Large intestine (tissue), 12 donors: ENCODE data around the gene EPHA7. TPM values are rescaled to one million over a fixed set of nuclear protein-coding genes. Genes with fewer than 3 reads are reported as not detected.

Experiments
- DNase-seq, 2 donors: peaks; one replicate each; pipeline versions ENCODE4 v3.0.0 to v3.0.0-alpha.2; 2013
- H3K27ac ChIP-seq: one replicate; pipeline ENCODE4 v1.5.1; 2013; ENCODE audit warnings: low read length
- H3K27me3 ChIP-seq: 2 replicates; pipeline ENCODE4 v1.6.1; 2013; ENCODE audit warnings: low read length; ENCODE audit not compliant: control insufficient read depth, insufficient read depth
- H3K36me3 ChIP-seq: 2 replicates; pipeline ENCODE4 v1.6.1; 2013; ENCODE audit warnings: low read length; ENCODE audit not compliant: control insufficient read depth, insufficient read depth
- H3K4me1 ChIP-seq: one replicate; pipeline ENCODE4 v1.6.1; 2013; ENCODE audit warnings: low read length; ENCODE audit not compliant: control insufficient read depth, insufficient read depth
- H3K4me3 ChIP-seq: one replicate; pipeline ENCODE4 v1.5.1; 2013; ENCODE audit warnings: low read length
- H3K9me3 ChIP-seq: one replicate; pipeline ENCODE4 v1.6.1; 2013; ENCODE audit warnings: mild to moderate bottlenecking, low read depth, low read length, moderate library complexity; ENCODE audit not compliant: control insufficient read depth
- WGBS: methylation state at CpG from one replicate; pipeline ENCODE4 v1.1.5; 2013; ENCODE audit warnings: low lambda C conversion rate; ENCODE audit not compliant: insufficient coverage; 5-methylcytosine and 5-hydroxymethylcytosine counted together
- long read RNA-seq, 11 donors: transcript quantifications; one replicate each; lab custom pipeline, GENCODE V29; 2026
- polyA plus RNA-seq: library from polyadenylated mRNA; unstranded; fragments of 120-200 nt; gene quantifications from one replicate; pipeline ENCODE4 v1.2.1, GENCODE V29; 2013

Gene EPHA7
- polyA plus RNA-seq, result 6.5 TPM
- long read RNA-seq, donor 1, result 0 reads
- long read RNA-seq, donor 2, partial matches to known transcripts, result 0 of 1 reads
- long read RNA-seq, donor 2, other reads (novel, unspliced or antisense), result 0 of 1 reads
- long read RNA-seq, donor 3, partial matches to known transcripts, result 0 of 1 reads
- long read RNA-seq, donor 3, other reads (novel, unspliced or antisense), result 0 of 1 reads
- long read RNA-seq, donor 4, result 0 reads
- long read RNA-seq, donor 5, partial matches to known transcripts, result 0 of 2 reads
- long read RNA-seq, donor 5, other reads (novel, unspliced or antisense), result 0 of 2 reads
- long read RNA-seq, donor 6, result 0 reads
- long read RNA-seq, donor 7, partial matches to known transcripts, result 0 of 1 reads
- long read RNA-seq, donor 7, other reads (novel, unspliced or antisense), result 0 of 1 reads
- long read RNA-seq, donor 8, full-length matches to known transcripts, result 1 of 1 reads
- long read RNA-seq, donor 8, partial matches to known transcripts, result 0 of 1 reads
- long read RNA-seq, donor 8, other reads (novel, unspliced or antisense), result 0 of 1 reads
- long read RNA-seq, donor 9, result 0 reads
- long read RNA-seq, donor 10, result 0 reads
- long read RNA-seq, donor 11, full-length matches to known transcripts, result 1 of 1 reads
- long read RNA-seq, donor 11, partial matches to known transcripts, result 0 of 1 reads
- long read RNA-seq, donor 11, other reads (novel, unspliced or antisense), result 0 of 1 reads

DNA sequence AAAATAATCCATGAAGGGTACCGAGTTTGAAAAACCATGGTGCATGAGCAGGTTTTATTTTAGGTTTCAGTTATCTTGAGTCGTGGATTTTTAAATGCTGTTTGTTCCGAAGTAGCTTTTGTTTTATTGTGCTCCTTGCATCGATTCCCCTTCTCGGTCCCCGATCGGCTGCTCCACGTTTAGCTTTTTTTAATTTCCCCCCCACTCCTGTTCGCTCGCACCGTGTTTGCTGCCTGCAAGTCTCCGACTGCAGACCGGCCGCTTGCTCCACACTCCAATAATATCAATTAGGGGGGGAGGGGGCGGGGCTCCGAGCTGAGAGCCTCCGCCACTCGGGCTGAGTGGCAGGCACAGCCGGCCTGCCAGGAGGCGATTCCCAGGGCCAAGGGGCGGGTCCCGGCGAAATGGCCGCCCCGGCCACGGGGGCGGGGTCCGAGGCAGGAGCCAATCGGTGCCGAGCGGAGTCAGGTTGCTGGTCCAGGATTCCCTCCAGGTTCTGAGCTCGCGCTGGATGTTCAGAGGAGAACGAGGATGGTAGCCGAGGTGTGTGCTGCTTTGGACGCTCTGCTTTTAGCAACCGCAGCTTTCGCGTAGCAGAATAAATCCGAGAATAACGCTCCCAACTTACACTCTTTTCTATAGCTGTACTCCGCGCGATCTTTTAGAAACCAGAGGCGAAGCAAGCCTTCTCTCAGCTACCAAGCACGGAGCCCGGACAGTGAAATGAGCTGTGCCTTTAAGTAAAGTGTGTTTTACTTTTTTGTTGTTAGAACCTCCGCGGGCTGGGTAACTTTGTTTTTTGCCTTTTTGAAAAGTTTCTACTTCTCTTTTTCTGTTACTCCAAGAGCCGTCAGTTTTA, at the start of gene EPHA7:
Gene EPHA7 (minus strand): TSS at position 256 of the 859 bp plus-strand sequence. CDS start 218 bp downstream, at position 38.
- peaks cover 11% of the 10 kb centered on the region for H3K4me1 ChIP-seq
- H3K27me3 ChIP-seq, result peaks cover 51% of the 10 kb centered on the region
- 0% methylated on average over 8 of the region's 50 CpGs for WGBS
- H3K4me3 ChIP-seq, result peak within 1 kb of the TSS; percentile 60
- H3K9me3 ChIP-seq, result peaks cover 8% of the 10 kb centered on the region
- H3K36me3 ChIP-seq, result no peaks in the 10 kb centered on the region
- H3K27ac ChIP-seq, result peak within 1 kb of the TSS; percentile 70
- peak; percentile 86 to 89 for DNase-seq

DNA sequence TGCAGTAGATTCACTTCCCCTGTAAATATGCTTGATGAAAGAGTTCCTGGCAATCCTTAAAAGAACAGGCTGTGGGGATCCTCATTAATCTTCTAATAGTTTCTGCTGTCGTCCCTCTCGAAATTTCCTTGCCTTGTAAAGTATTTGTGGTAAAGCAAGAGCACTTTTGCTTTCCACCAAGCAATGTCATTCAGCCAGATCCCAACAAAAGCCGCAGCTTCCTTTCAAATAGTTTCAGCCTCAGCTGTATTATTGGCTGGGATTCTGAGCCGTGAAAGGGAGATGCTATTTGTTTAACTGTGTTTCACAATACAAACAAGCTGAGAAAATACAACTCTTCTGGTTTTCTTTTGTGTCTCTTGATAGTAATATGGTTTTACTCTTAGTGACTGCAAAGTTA, 48.9 kb upstream of the EPHA7 start:
- peak in 1 of 2 donors; percentile 2 for DNase-seq
- no peaks in the 10 kb centered on the region for H3K4me1 ChIP-seq
- no peaks in the 10 kb centered on the region for H3K9me3 ChIP-seq
- H3K4me3 ChIP-seq, result no peak overlapping the region
- no peaks in the 10 kb centered on the region for H3K27me3 ChIP-seq
- no peaks in the 10 kb centered on the region for H3K36me3 ChIP-seq
- 17% methylated on average over 1 of the region's 4 CpGs for WGBS
- H3K27ac ChIP-seq, result no peak overlapping the region

DNA sequence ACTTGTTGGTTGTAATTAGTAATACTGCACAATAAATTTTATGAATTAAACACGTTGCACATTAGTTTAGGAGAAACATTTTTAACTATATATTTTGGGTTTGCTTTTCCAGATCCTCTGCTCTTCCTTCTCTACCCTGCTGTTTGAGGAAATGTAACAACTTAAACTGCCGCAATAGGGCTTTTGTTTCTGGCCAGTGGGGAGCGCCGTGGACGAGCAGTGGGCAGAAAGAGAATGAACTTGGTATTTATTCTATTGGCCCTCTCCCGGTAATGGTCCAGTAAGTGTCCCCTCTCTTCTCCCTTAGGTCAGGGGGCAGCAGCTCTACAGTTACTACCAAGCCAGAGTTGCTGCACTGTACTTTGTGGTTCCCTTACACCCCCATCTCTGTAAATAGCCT, 35.2 kb upstream of the EPHA7 start:
- Histone ChIP-seq H3K4me3 (no peak overlapping the region), H3K27me3 (no peaks in the 10 kb centered on the region), H3K9me3 (no peaks in the 10 kb centered on the region), H3K27ac (no peak overlapping the region), H3K36me3 (no peaks in the 10 kb centered on the region), H3K4me1 (no peaks in the 10 kb centered on the region)
- 73% methylated on average over 2 of the region's 6 CpGs for WGBS
- no peak for DNase-seq

DNA sequence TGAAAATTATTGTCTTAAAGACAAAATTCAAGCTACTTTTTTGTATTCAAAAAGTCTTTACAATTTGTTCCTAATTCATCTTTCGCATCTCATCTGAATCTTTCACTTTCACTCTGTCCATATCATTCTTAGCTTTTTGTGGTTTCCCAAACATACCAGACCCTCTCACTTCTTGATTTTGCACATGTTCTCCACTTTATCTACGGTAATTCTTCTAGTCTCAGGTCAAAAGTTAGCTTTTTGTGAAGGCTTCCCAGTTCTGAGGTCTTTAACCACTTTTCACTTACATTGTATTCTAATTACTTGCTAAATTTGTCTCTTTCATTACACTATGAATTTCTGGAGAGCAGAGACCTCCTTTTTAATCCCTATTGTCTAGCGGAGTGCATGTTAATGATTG, 34.6 kb upstream of the EPHA7 start:
- H3K9me3 ChIP-seq, result no peaks in the 10 kb centered on the region
- H3K4me3 ChIP-seq, result no peak overlapping the region
- no peak overlapping the region for H3K27ac ChIP-seq
- no peaks in the 10 kb centered on the region for H3K36me3 ChIP-seq
- WGBS, result 83% methylated on average over 3 of the region's 3 CpGs
- no peak for DNase-seq
- no peaks in the 10 kb centered on the region for H3K4me1 ChIP-seq
- H3K27me3 ChIP-seq, result no peaks in the 10 kb centered on the region

DNA sequence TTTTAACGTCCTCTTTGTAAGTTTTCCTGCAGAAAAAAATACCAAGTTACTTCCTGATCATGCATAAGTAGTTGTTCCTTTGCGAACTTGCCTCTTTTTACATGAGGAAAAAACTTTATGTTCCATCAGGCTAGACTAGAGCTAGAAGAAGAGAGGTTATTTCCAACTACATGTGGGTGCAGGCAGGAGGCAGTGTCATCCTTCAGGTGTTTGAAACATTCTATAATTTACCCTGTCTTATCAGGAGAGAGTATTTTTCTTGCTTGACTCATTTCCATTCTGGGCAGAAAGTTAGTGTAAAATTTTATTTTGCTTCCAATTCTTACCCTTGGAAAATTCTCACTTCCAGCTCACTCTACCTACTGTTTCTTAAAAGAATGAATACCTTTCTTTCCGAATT, 28.5 kb upstream of the EPHA7 start:
- H3K4me3 ChIP-seq, result no peak overlapping the region
- H3K9me3 ChIP-seq, result no peaks in the 10 kb centered on the region
- no peaks in the 10 kb centered on the region for H3K27me3 ChIP-seq
- no peak overlapping the region for H3K27ac ChIP-seq
- 83% methylated on average over 2 of the region's 3 CpGs for WGBS
- DNase-seq, result no peak
- H3K36me3 ChIP-seq, result no peaks in the 10 kb centered on the region
- no peaks in the 10 kb centered on the region for H3K4me1 ChIP-seq

DNA sequence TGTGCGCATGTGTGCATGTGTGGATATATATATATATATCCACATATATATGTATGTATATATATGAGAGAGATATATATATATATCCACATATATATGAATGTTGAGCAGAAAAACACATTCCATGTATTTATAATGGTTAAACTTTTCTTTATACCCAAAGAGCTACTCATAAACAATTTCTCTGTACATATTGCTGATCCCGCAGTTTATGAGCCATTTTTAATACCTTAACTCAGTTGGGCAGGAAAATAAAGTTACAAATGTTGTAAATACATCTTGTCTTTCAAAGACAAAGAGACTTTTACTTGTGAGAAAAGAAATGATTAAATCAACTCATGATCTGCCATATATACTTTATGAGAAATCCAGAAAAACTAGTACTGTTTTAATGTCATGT, 18.1 kb upstream of the EPHA7 start:
- Histone ChIP-seq H3K27ac (no peak overlapping the region), H3K4me3 (no peak overlapping the region), H3K36me3 (no peaks in the 10 kb centered on the region), H3K27me3 (no peaks in the 10 kb centered on the region), H3K4me1 (no peaks in the 10 kb centered on the region), H3K9me3 (no peaks in the 10 kb centered on the region)
- DNase-seq, result no peak
- WGBS, result 100% methylated on average over 1 of the region's 2 CpGs

DNA sequence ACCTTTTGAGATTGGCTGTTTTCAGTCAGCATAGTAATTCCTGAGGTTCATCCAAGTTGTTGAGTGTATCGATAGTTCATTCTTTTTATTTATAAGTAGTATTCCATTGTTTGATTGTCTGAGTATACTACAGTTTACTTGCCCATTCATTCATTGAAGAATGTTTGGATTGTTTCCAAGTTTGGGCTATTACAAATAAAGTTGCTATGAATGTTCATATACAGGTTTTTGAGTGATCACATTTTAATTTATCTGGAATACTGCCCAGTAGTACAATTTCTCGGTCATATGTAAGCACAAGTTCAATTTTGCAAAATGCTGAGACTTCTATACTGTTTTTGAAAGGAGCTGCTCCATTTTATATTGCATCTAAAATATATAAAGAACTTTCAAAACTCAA, 14.2 kb upstream of the EPHA7 start:
- DNase-seq, result no peak
- H3K27me3 ChIP-seq, result no peaks in the 10 kb centered on the region
- no peaks in the 10 kb centered on the region for H3K4me1 ChIP-seq
- H3K27ac ChIP-seq, result no peak overlapping the region
- no peaks in the 10 kb centered on the region for H3K36me3 ChIP-seq
- H3K9me3 ChIP-seq, result no peaks in the 10 kb centered on the region
- H3K4me3 ChIP-seq, result no peak overlapping the region
- no CpG with 5 or more reads among the region's 2 CpGs for WGBS

DNA sequence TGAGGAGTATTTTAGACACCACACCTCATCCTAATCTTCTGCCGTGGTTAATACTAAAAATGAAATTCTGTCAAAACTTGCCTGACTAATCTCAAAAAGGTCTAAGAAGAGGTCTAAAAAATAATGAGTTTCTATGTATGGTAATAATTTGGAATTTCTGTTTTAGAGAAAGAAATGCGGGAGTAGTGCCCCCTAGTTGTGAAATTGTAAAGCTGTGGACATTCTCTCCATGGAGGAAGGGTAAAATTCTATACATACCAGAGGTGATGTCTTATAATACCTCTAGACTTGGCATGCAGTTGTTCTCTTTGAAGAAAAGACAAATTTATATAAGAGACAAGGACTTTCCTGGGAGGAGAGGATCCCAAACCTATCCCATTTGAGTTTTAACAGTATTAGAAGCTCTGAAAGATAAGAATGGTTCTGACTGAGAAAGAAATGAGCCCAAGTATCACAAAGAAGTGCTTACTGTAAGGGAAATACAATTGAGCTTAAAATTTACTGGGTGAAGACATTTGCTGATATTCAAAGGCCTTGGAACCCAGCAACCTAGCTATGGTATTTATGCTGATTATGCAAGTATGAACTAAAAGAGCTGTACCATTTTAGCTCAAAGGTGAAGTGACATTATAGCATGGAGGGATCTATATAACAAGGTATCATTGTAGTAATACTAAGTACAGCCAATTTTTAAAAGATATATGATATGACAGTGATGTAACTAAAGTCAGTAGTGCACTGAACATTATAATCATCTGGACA, 5.1 kb upstream of the EPHA7 start:
- H3K9me3 ChIP-seq, result peaks cover 2% of the 10 kb centered on the region
- DNase-seq, result peak in 1 of 2 donors; percentile 9
- H3K27me3 ChIP-seq, result peaks cover 15% of the 10 kb centered on the region
- WGBS, result 50% methylated on average over 1 of the region's 2 CpGs
- H3K27ac ChIP-seq, result no peak overlapping the region
- H3K4me1 ChIP-seq, result peaks cover 6% of the 10 kb centered on the region
- H3K4me3 ChIP-seq, result no peak overlapping the region
- H3K36me3 ChIP-seq, result no peaks in the 10 kb centered on the region

DNA sequence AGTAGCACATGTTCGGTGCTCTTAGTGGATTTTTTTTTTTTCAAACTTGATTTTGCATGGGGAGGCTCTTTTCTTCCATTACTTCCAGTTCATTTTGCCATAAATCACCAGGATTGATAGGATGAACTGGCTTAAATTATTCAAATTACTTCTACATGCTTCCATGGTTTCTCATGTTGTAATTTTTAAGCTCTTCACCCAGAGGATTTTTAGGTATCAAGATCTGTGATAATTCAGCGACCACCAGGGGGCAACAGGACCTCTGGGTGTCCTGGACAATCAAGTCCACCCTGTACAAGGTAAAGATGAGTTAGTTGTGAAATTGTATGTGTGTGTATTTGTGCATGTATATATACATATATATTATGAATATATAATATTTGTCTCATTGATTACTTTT, 4.2 kb upstream of the EPHA7 start:
- H3K9me3 ChIP-seq, result peaks cover 2% of the 10 kb centered on the region
- WGBS, result 100% methylated on average over 1 of the region's 2 CpGs
- DNase-seq, result peak; percentile 9 to 10
- H3K27ac ChIP-seq, result no peak overlapping the region
- peaks cover 6% of the 10 kb centered on the region for H3K4me1 ChIP-seq
- peaks cover 24% of the 10 kb centered on the region for H3K27me3 ChIP-seq
- H3K36me3 ChIP-seq, result no peaks in the 10 kb centered on the region
- H3K4me3 ChIP-seq, result no peak overlapping the region
